Endothelial cell of umbilical vein (primary cell): ENCODE results near the gene PRKACB.

Experiments
- POLR2A ChIP-seq: IDR thresholded peaks from 2 replicates; pipeline ENCODE4 v1.6.1; 2012; ENCODE audit warnings: low read depth, mild to moderate bottlenecking, control low read depth, low read length
- POLR2AphosphoS5 ChIP-seq: IDR thresholded peaks from 2 replicates; pipeline ENCODE4 v1.6.1; 2012; ENCODE audit warnings: low read depth, mild to moderate bottlenecking, control low read depth, low read length, moderate library complexity; ENCODE audit not compliant: insufficient read depth
- TF ChIP-seq, protein P1 (sequence below), 2 donors: IDR thresholded peaks; 1 replicate in 1 of 2; 2 replicates in 1 of 2; pipeline ENCODE4 v1.5.1; 2011; ENCODE audit warnings: low read length in 2 of 2, mild to moderate bottlenecking in 2 of 2, moderate library complexity in 2 of 2, control low read depth in 1 of 2, inconsistent platforms in 1 of 2, low read depth in 1 of 2; ENCODE audit not compliant: insufficient read depth in 1 of 2; ENCODE audit errors: extremely low read depth in 1 of 2

DNA sequence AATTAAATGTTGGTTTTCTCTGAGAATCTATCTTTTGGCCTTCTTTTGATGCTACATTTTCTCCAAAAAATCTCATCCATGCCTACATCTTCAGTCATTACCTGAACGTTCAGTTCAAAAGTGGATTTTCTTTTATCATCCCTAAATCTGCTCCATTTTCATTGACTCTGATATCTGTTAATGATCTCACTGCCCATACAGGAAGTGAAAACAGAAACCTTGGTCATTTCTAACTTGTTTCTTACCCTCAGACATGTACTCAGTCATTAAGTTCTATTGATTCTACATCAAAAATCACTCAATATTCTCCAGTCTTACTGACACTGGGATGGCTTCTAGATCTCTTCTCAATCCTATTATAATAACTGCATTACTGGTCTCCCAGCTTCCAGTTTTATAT, 22.7 kb downstream of the PRKACB start:
- TF ChIP-seq POLR2AphosphoS5 (no peak), POLR2A (no peak)
- TF ChIP-seq, protein P1, sequence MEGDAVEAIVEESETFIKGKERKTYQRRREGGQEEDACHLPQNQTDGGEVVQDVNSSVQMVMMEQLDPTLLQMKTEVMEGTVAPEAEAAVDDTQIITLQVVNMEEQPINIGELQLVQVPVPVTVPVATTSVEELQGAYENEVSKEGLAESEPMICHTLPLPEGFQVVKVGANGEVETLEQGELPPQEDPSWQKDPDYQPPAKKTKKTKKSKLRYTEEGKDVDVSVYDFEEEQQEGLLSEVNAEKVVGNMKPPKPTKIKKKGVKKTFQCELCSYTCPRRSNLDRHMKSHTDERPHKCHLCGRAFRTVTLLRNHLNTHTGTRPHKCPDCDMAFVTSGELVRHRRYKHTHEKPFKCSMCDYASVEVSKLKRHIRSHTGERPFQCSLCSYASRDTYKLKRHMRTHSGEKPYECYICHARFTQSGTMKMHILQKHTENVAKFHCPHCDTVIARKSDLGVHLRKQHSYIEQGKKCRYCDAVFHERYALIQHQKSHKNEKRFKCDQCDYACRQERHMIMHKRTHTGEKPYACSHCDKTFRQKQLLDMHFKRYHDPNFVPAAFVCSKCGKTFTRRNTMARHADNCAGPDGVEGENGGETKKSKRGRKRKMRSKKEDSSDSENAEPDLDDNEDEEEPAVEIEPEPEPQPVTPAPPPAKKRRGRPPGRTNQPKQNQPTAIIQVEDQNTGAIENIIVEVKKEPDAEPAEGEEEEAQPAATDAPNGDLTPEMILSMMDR (IDR thresholded peaks at IDR 0.05; ENCODE audit: extremely low read depth in 1 of 2, insufficient read depth in 1 of 2, low read depth in 1 of 2, low read length in 2 of 2), result no peak
